SK-MEL-5 (cell line): ENCODE measurements around the gene COX4I1. TPM values are rescaled to one million over a fixed set of nuclear protein-coding genes. Genes with fewer than 3 reads are reported as not detected.

Experiments used
- small RNA-seq, 2 experiments: library from RNA; depleted of rRNA; stranded (forward); fragments of <200 nt; gene quantifications; one replicate each; pipeline ENCODE3, GENCODE V24; 2014
- total RNA-seq: library from RNA; depleted of rRNA; stranded (reverse); fragments of >200 nt; shearing (Covaris generic); gene quantifications from 2 replicates; pipeline ENCODE4 v1.2.3, GENCODE V29; 2014; rRNA removed

Gene COX4I1
- total RNA-seq, 1 experiment from 2014 or later, result 696 TPM

Small RNAs within 50 kb of the gene (small RNA-seq; reads per million reads assigned to genes)
- 0 to 0.05 reads per million in 2 experiments for gene RNU1-103P

Other genes with a start within 250 kb of the COX4I1 start
- gene GSE1, start 186.4 kb upstream of the COX4I1 start, total RNA-seq, result 4.5 and 5.8 TPM in 2 replicates
- gene GINS2, start 110.7 kb upstream of the COX4I1 start, total RNA-seq, result 9.8 and 10.9 TPM in 2 replicates
- gene C16orf74, start 48.6 kb upstream of the COX4I1 start, total RNA-seq, result 3.8 and 6.1 TPM in 2 replicates
- gene EMC8, start 151 bp upstream of the COX4I1 start, total RNA-seq, result 27.1 and 32.9 TPM in 2 replicates
- 0.21 TPM in 1 of 2 replicates, not detected in the other for gene IRF8, start 99.5 kb downstream of the COX4I1 start, total RNA-seq